BE2C (cell line): Measurements from ENCODE around the gene RAB6A.
"Not testable (repeated sequence)": the region's sequence is repeated elsewhere in the genome, so short reads cannot be mapped to it uniquely, and the experiment has no call there.

ENCODE experiments used
- DNase-seq: peaks from one replicate; pipeline ENCODE4 v3.0.0-alpha.2; 2020
- H3K27me3 ChIP-seq: fragments of 250-450 bp; sonication (Bioruptor Pico); 2 replicates; pipeline ENCODE4 v1.5.1; 2020; ENCODE audit warnings: mild to moderate bottlenecking
- H3K36me3 ChIP-seq: fragments of 250-450 bp; sonication (Bioruptor Pico); 2 replicates; pipeline ENCODE4 v1.5.1; 2020; ENCODE audit warnings: mild to moderate bottlenecking
- H3K4me1 ChIP-seq: fragments of 250-450 bp; sonication (Bioruptor Pico); 2 replicates; pipeline ENCODE4 v1.5.1; 2020
- H3K4me3 ChIP-seq: 2 replicates; pipeline ENCODE4 v1.5.1; 2011; ENCODE audit warnings: low read depth, low read length
- H3K9me3 ChIP-seq: fragments of 250-450 bp; sonication (Bioruptor Pico); 2 replicates; pipeline ENCODE4 v1.5.1; 2020
- TF ChIP-seq, protein P1 (sequence below): IDR thresholded peaks from 2 replicates; pipeline ENCODE4 v1.5.1; 2012; ENCODE audit warnings: mild to moderate bottlenecking, low read depth, low read length

RAB6A gene

DNA sequence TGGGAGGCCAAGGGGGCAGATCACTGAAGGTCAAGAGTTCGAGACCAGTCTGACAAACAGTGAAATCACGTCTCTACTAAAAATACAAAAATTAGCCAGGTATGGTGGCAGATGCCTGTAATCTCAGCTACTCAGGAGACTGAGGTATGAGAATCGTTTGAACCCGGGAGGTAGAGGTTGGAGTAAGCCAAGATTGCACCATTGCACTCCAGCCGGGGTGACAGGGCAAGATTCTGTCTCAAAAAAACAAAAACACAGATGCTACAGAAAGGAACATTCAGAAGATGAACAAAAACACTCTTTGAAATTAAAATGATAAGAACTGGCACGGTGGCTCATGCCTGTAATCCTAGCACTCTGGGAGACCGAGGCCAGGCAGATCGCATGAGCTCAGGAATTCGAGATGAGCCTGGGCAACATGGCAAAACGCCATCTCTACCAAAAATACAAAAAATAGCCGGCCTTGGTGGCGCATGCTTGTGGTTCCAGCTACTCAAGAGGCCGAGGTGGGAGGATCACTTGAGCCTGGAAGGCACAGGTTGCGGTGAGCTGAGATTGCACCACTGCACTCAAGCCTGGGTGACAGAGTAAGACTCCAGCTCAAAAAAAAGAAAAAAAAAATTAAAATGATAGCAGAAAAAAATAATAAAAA, 8.5 kb downstream of the RAB6A start:
- Histone ChIP-seq H3K4me1 (no peaks in the 10 kb centered on the region; the same call in 1 of the 2 replicates), H3K9me3 (no peaks in the 10 kb centered on the region), H3K27me3 (no peaks in the 10 kb centered on the region), H3K36me3 (0 out of 2 replicates have a peak, but pooled peaks cover 2% of the 10 kb centered on the region), H3K4me3 (no peak overlapping the region)
- TF ChIP-seq, protein P1, sequence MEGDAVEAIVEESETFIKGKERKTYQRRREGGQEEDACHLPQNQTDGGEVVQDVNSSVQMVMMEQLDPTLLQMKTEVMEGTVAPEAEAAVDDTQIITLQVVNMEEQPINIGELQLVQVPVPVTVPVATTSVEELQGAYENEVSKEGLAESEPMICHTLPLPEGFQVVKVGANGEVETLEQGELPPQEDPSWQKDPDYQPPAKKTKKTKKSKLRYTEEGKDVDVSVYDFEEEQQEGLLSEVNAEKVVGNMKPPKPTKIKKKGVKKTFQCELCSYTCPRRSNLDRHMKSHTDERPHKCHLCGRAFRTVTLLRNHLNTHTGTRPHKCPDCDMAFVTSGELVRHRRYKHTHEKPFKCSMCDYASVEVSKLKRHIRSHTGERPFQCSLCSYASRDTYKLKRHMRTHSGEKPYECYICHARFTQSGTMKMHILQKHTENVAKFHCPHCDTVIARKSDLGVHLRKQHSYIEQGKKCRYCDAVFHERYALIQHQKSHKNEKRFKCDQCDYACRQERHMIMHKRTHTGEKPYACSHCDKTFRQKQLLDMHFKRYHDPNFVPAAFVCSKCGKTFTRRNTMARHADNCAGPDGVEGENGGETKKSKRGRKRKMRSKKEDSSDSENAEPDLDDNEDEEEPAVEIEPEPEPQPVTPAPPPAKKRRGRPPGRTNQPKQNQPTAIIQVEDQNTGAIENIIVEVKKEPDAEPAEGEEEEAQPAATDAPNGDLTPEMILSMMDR: no peak
- no peak for DNase-seq

DNA sequence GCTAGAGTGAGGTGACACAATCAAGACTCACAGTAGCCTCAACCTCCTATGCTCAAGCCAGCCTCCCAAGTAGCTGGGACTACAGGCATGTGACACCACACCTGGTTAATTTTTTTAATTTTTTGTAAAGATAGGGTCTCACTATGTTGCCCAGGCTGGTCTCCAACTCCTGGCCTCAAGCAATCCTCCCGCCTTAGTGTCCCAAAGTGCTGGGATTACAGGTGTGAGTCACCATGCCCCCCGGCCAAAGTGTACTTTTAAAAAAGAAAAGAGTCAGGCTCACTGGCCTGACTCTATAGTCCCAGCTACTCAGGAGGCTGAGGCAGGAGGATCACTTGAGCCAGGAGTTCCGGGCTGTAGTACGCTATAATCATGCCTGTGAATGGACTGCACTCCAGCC, 10.0 kb downstream of the RAB6A start:
- not testable (repeated sequence) for H3K9me3 ChIP-seq, H3K36me3 ChIP-seq, H3K4me3 ChIP-seq, H3K27me3 ChIP-seq, H3K4me1 ChIP-seq, DNase-seq

DNA sequence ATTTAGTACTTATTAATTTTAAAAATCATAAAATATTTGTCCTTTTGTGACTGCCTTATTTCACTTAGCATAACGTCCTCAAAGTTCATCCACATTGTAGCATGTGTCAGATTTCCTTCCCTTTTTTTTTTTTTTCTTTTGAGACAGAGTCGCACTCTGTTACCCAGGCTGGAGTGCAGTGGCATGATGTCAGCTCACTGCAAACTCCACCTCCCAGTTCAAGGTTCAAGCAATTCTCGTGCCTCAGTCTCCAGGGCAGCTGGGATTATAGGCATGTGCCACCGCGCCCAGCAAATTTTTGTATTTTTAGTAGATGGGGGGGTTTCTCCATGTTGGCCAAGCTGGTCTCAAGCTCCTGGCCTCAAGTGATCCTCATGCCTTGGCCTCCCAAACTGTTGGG, 10.6 kb downstream of the RAB6A start:
- Histone ChIP-seq H3K4me1 (no peaks in the 10 kb centered on the region; the same call in 1 of the 2 replicates), H3K36me3 (0 out of 2 replicates have a peak, but pooled peaks cover 2% of the 10 kb centered on the region), H3K27me3 (no peaks in the 10 kb centered on the region), H3K4me3 (no peak overlapping the region), H3K9me3 (no peaks in the 10 kb centered on the region)
- TF ChIP-seq, protein P1: no peak
- no peak for DNase-seq

DNA sequence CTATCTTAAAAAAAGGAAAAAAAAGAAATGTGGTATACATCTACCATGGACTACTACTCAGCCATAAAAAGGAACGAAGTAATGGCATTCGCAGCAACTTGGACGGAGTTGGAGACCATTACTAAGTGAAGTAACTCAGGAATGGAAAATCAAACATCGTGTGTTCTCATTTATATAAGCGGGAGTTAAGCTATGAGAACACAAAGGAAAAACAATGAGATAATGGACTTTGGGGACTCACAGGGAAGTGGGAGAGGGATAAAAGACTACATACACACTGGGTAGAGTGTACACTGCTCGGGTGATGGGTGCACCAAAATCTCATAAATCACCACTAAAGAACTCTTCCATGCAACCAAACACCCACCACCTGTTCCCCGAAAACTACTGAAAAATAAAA, 11.8 kb downstream of the RAB6A start:
- H3K36me3 ChIP-seq: 0 out of 2 replicates have a peak, but pooled peaks cover 2% of the 10 kb centered on the region
- DNase-seq: no peak
- H3K4me3 ChIP-seq: no peak overlapping the region
- TF ChIP-seq, protein P1: no peak
- H3K27me3 ChIP-seq: no peaks in the 10 kb centered on the region
- no peaks in the 10 kb centered on the region for H3K9me3 ChIP-seq
- no peaks in the 10 kb centered on the region; the same call in 1 of the 2 replicates for H3K4me1 ChIP-seq

DNA sequence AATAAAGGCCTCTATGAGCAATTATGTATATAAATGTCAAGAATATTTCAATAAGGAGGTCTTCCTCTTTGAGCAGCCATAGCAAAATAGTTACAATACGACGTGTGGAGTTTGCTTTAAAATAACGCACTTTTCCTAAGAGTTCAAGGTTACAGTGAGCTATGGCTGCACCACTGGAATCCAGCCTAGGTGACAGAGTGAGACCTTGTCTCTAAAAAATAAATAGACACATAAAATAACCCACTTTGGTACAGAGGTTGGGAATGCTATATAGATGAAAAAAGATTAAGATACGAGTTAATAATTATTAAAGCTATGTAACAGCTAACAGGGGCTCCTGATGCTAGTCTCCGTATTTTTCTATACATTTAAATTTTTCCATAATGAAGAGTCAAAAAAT, 12.6 kb downstream of the RAB6A start:
- no peaks in the 10 kb centered on the region for H3K27me3 ChIP-seq
- TF ChIP-seq, protein P1: no peak
- no peaks in the 10 kb centered on the region; the same call in 1 of the 2 replicates for H3K4me1 ChIP-seq
- H3K36me3 ChIP-seq: 0 out of 2 replicates have a peak, but pooled peaks cover 2% of the 10 kb centered on the region
- no peak for DNase-seq
- no peaks in the 10 kb centered on the region for H3K9me3 ChIP-seq
- no peak overlapping the region for H3K4me3 ChIP-seq

DNA sequence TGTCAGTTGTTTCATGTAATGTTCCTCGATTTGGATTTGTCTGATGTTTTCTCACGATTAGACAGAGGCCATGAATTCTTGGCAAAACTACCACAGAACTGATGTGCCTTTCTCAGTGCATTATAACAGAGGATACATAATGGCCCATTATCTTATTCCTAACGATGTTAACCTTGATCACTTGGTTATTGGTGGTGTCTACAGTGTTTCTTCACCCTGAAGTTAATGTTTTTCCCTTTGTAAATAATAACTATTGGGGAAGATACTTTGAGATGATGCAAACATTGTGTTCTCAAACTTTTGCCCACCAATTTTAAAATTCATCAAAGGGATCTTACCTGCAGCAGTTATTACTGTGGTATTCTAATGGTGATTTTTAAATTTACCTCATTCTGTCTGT, 13.1 kb downstream of the RAB6A start:
- H3K9me3 ChIP-seq: no peaks in the 10 kb centered on the region
- TF ChIP-seq, protein P1: no peak

More for the DNA sequence above, 13.1 kb downstream of the RAB6A start:
- Histone ChIP-seq H3K4me1 (no peaks in the 10 kb centered on the region; the same call in 1 of the 2 replicates), H3K4me3 (no peak overlapping the region), H3K36me3 (0 out of 2 replicates have a peak, but pooled peaks cover 2% of the 10 kb centered on the region), H3K27me3 (no peaks in the 10 kb centered on the region)
- DNase-seq: no peak
